WI38 (cell line): ENCODE data around the gene CACNA1I.
A peak's percentile ranks its signal among the peaks of the same experiment; 100 is the strongest.

Source experiments
- H3K4me3 ChIP-seq: 2 replicates; pipeline ENCODE4 v1.5.1; 2011; ENCODE audit warnings: low read depth, mild to moderate bottlenecking, control low read depth, low read length
- TF ChIP-seq, protein P1 (sequence below): IDR thresholded peaks from 2 replicates; pipeline ENCODE4 v1.5.1; 2012; ENCODE audit warnings: low read depth, mild to moderate bottlenecking, control low read depth, low read length

CACNA1I gene

DNA sequence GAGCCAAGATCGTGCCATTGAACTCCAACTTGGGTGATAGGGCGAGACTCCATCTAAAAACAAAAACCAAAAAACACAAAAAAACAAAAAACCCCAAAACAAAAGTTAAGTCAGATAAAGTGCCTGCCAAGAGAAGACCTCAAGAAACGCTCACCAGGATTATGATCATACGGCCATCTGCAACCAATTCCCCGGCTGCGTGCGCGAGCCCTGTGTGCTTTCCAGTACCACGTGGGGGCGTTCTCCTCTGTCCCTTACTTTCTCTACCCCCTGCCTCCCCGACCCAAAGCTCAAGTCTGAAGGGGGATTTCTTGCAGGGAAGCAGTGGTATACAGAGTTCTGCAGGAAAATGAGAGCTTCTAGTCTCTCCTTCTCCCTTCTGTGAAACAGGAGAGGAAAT is 27.5 kb upstream of the CACNA1I start:
- H3K4me3 ChIP-seq = no peak overlapping the region
- TF ChIP-seq, protein P1, sequence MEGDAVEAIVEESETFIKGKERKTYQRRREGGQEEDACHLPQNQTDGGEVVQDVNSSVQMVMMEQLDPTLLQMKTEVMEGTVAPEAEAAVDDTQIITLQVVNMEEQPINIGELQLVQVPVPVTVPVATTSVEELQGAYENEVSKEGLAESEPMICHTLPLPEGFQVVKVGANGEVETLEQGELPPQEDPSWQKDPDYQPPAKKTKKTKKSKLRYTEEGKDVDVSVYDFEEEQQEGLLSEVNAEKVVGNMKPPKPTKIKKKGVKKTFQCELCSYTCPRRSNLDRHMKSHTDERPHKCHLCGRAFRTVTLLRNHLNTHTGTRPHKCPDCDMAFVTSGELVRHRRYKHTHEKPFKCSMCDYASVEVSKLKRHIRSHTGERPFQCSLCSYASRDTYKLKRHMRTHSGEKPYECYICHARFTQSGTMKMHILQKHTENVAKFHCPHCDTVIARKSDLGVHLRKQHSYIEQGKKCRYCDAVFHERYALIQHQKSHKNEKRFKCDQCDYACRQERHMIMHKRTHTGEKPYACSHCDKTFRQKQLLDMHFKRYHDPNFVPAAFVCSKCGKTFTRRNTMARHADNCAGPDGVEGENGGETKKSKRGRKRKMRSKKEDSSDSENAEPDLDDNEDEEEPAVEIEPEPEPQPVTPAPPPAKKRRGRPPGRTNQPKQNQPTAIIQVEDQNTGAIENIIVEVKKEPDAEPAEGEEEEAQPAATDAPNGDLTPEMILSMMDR = peak; percentile 30; the same call in 1 of the 2 replicates

GRCh38 chr22:39545386-39546365 is 24.9 kb upstream of the CACNA1I start:
- no peak overlapping the region for H3K4me3 ChIP-seq
- TF ChIP-seq, protein P1 = no peak

DNA sequence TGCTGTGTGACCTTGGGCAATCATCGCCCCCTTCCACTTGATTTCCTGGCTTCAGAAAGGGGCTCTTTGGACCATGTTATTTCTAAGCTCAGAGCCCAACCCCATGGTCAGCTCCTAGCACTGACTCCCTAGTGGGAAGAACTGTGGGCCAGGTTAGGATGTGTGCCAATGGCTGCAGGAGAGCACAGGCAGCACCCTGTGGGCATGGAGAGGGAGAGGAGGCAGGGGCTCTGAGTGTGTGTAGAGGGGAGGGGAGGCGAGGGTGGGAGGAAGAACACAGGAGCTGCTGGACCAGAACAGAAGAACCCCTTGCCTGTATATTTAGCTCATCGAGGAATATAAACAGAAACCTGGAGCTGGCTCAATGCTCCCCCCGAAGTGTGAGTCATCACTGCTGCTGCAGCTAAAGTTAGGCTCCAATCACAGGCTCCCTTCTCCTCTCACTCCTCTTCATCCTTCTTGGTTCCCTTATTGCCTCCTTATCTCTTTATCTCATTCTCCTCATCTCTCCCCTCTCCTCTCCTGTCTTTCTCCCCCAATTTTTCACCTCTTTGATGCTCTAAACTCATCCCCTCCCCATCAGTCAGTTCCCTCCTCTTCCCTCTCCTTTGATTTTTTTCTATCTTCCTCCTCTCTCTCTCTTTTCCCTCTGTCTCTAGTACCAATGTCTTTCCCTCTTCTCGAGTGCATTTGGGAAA is 23.5 kb upstream of the CACNA1I start:
- TF ChIP-seq, protein P1 = no peak
- no peak overlapping the region for H3K4me3 ChIP-seq

- TF ChIP-seq, protein P1 = no peak
These were observed 23.0 kb upstream of the CACNA1I start for GRCh38 chr22:39547587-39547947.

DNA sequence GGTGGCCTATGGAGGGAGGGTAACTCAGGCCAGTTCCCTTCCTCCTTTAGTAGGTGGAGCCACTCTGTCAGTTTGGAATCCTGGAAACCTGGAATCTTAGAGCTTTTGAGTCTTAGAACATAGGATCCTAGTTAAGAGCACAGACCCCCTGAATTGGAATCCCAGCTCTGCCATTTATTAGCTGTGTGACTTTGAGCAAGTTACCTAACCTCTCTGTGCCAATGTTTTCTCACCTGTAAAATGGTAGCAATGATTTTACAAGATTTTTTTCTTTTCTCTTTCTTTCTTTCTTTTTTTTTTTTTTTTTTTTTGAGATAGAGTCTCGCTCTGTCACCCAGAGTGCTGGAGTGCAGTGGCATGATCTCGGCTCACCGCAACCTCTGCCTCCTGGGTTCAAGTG is 17.1 kb upstream of the CACNA1I start:
- TF ChIP-seq, protein P1 = no peak
- no peak overlapping the region for H3K4me3 ChIP-seq

More at GRCh38 chr22:39547587-39547947, 23.0 kb upstream of the CACNA1I start:
- no peak overlapping the region for H3K4me3 ChIP-seq

- TF ChIP-seq, protein P1 = no peak
- H3K4me3 ChIP-seq = no peak overlapping the region
These were observed 16.4 kb upstream of the CACNA1I start for GRCh38 chr22:39554151-39554550.
